ENCODE data around the gene FIBCD1.

The FIBCD1 gene

DNA sequence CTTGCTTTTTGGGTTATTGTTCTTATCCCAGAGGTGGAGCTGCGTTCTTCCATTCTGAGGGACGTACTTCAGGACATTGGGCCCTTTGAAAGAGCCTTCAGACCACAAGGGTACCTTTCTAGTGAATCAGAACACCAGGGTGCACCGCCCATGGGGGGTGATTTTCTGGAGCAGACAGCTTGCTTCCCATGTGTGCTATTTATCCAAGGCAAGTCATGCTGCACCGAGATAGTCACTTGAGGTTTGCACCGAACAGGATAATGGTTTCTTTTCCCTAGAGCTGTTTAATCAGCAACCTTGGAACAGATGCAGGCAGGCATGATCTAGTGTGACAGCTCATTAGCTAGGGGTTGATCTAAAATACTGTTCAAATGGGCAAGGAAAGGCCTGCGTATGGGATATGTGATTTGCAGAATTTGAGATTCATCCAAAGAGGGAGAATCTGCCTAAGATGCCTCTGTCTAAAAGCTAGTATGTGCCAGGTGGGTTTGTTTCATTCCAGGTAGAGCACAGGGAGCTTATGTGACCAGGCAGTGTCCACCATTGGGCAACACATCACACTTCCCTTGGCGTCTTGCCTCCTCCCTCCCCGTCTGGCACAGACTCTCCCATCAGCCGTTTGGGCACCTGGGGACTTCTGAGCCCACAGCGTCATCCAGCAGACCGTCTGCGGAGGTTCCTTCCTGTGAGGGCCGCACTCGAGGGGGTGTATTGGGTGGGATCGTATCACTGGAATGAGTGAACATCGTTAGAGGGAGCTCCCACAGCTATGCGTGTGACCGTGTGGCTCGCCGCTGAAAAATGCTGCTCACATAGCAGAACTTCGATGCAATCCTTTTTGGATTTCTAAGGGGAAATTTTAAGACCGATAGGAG is 80.9 kb downstream of the FIBCD1 start:
- peaks cover 7% of the 10 kb centered on the region; the same call in 1 of the 2 replicates for H3K36me3 ChIP-seq (ENCODE audit: insufficient read depth, low read length)

DNA sequence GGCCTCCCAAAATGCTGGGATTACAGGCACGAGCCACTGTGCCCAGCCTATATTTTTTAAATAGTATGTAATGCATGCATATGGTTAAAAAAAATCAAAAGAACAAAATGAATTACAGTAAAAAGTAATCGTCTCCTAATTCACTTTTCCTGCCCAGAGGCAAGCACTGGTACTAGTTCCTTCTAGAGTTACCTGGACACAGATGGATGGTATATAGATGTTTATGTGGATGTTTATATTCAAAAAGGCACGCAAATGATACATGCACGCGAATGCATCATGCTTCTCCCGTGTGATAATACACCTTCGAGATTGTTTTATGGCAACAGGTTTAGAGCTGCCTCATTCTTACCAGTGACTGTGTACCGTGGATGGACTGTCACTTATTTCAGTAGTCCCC is 82.6 kb downstream of the FIBCD1 start:
- no peak overlapping the region for H3K27ac ChIP-seq (ENCODE audit: low read depth, low read length, poor library complexity, severe bottlenecking)

More for the DNA sequence above, 80.9 kb downstream of the FIBCD1 start:
- no peak overlapping the region for H2AFZ ChIP-seq (ENCODE audit: low read length)
- H3K79me2 ChIP-seq (ENCODE audit: insufficient read depth, low read length): no peaks in the 10 kb centered on the region
- no peak overlapping the region for H3K4me3 ChIP-seq (ENCODE audit: low read depth, low read length, poor library complexity, severe bottlenecking)
- H3K9me2 ChIP-seq (ENCODE audit: low read depth, low read length): no peaks in the 10 kb centered on the region
- no peak overlapping the region for H3K4me2 ChIP-seq (ENCODE audit: low read length)
- H3F3A ChIP-seq (ENCODE audit: insufficient read depth, low read length): no peaks in the 10 kb centered on the region
- H3K9ac ChIP-seq (ENCODE audit: low read length): no peak overlapping the region
- no peaks in the 10 kb centered on the region for H3K27me3 ChIP-seq (ENCODE audit: insufficient read depth, low read length)
- H3K4me1 ChIP-seq (ENCODE audit: insufficient read depth, low read length, severe bottlenecking): no peaks in the 10 kb centered on the region
- no peaks in the 10 kb centered on the region for H3K9me3 ChIP-seq (ENCODE audit: low read length)
- no peak overlapping the region for H3K27ac ChIP-seq (ENCODE audit: low read depth, low read length, poor library complexity, severe bottlenecking)
- TF ChIP-seq, protein P1, sequence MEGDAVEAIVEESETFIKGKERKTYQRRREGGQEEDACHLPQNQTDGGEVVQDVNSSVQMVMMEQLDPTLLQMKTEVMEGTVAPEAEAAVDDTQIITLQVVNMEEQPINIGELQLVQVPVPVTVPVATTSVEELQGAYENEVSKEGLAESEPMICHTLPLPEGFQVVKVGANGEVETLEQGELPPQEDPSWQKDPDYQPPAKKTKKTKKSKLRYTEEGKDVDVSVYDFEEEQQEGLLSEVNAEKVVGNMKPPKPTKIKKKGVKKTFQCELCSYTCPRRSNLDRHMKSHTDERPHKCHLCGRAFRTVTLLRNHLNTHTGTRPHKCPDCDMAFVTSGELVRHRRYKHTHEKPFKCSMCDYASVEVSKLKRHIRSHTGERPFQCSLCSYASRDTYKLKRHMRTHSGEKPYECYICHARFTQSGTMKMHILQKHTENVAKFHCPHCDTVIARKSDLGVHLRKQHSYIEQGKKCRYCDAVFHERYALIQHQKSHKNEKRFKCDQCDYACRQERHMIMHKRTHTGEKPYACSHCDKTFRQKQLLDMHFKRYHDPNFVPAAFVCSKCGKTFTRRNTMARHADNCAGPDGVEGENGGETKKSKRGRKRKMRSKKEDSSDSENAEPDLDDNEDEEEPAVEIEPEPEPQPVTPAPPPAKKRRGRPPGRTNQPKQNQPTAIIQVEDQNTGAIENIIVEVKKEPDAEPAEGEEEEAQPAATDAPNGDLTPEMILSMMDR (IDR thresholded peaks at IDR 0.05; ENCODE audit: low read length): no peak
- no peak for TF ChIP-seq EZH2 (IDR thresholded peaks at IDR 0.05; ENCODE audit: borderline replicate concordance, low read length)
- H4K20me1 ChIP-seq (ENCODE audit: insufficient read depth, low read length): no peaks in the 10 kb centered on the region

DNA sequence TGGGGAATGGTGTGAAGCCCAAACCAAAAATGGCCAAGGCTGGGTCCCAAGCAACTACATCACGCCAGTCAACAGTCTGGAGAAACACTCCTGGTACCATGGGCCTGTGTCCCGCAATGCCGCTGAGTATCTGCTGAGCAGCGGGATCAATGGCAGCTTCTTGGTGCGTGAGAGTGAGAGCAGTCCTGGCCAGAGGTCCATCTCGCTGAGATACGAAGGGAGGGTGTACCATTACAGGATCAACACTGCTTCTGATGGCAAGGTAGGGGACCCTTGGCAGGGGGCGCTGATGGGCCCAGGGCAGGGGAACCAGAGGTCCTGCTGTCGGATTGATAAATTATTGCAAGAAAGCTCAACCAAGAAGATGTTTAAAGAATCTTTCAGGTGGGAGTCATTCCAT is 84.2 kb downstream of the FIBCD1 start:
- Histone ChIP-seq H4K20me1 (ENCODE audit: insufficient read depth, low read length) (no peaks in the 10 kb centered on the region), H3K4me2 (ENCODE audit: low read length) (no peak overlapping the region), H3K4me1 (ENCODE audit: insufficient read depth, low read length, severe bottlenecking) (no peaks in the 10 kb centered on the region), H3K27ac (ENCODE audit: low read depth, low read length, poor library complexity, severe bottlenecking) (no peak overlapping the region), H3K27me3 (ENCODE audit: insufficient read depth, low read length) (no peaks in the 10 kb centered on the region), H3K9me3 (ENCODE audit: low read length) (no peaks in the 10 kb centered on the region), H3F3A (ENCODE audit: insufficient read depth, low read length) (no peaks in the 10 kb centered on the region), H3K4me3 (ENCODE audit: low read depth, low read length, poor library complexity, severe bottlenecking) (no peak overlapping the region), H3K79me2 (ENCODE audit: insufficient read depth, low read length) (no peaks in the 10 kb centered on the region), H3K9ac (ENCODE audit: low read length) (no peak overlapping the region), H3K9me2 (ENCODE audit: low read depth, low read length) (no peaks in the 10 kb centered on the region), H2AFZ (ENCODE audit: low read length) (no peak overlapping the region), H3K36me3 (ENCODE audit: insufficient read depth, low read length) (peaks cover 7% of the 10 kb centered on the region; the same call in 1 of the 2 replicates)
- TF ChIP-seq EZH2 (IDR thresholded peaks at IDR 0.05; ENCODE audit: borderline replicate concordance, low read length): no peak
- TF ChIP-seq, protein P1 (IDR thresholded peaks at IDR 0.05; ENCODE audit: low read length): no peak

More for the DNA sequence above, 82.6 kb downstream of the FIBCD1 start:
- no peak overlapping the region for H3K9ac ChIP-seq (ENCODE audit: low read length)
- H3K4me2 ChIP-seq (ENCODE audit: low read length): no peak overlapping the region
- H4K20me1 ChIP-seq (ENCODE audit: insufficient read depth, low read length): no peaks in the 10 kb centered on the region
- H3K27me3 ChIP-seq (ENCODE audit: insufficient read depth, low read length): no peaks in the 10 kb centered on the region
- H2AFZ ChIP-seq (ENCODE audit: low read length): no peak overlapping the region
- no peaks in the 10 kb centered on the region for H3K79me2 ChIP-seq (ENCODE audit: insufficient read depth, low read length)
- no peak for TF ChIP-seq EZH2 (IDR thresholded peaks at IDR 0.05; ENCODE audit: borderline replicate concordance, low read length)
- TF ChIP-seq, protein P1 (IDR thresholded peaks at IDR 0.05; ENCODE audit: low read length): no peak
- no peaks in the 10 kb centered on the region for H3K9me3 ChIP-seq (ENCODE audit: low read length)
- no peaks in the 10 kb centered on the region for H3K4me1 ChIP-seq (ENCODE audit: insufficient read depth, low read length, severe bottlenecking)
- H3K4me3 ChIP-seq (ENCODE audit: low read depth, low read length, poor library complexity, severe bottlenecking): no peak overlapping the region
- peaks cover 7% of the 10 kb centered on the region; the same call in 1 of the 2 replicates for H3K36me3 ChIP-seq (ENCODE audit: insufficient read depth, low read length)
- no peaks in the 10 kb centered on the region for H3K9me2 ChIP-seq (ENCODE audit: low read depth, low read length)
- no peaks in the 10 kb centered on the region for H3F3A ChIP-seq (ENCODE audit: insufficient read depth, low read length)
